GM12878 (cell line): Measurements from ENCODE around the gene FZD8.

ENCODE experiments used
- BMI1 ChIP-seq: fragments of 450-650 bp; IDR thresholded peaks from 2 replicates; pipeline ENCODE4 v1.6.1; 2016; ENCODE audit warnings: mild to moderate bottlenecking, moderate library complexity, borderline replicate concordance
- EP300 ChIP-seq, 2 experiments: fragments of 150-350 bp in 1 of 2; IDR thresholded peaks; 2 replicates each; pipeline ENCODE4 v1.6.1; 2011 to 2012; ENCODE audit warnings: low read depth in 2 of 2, low read length in 2 of 2, borderline replicate concordance in 1 of 2, improper control_type of control experiment in 1 of 2, inconsistent platforms in 1 of 2; ENCODE audit not compliant: control insufficient read depth in 1 of 2
- FOS ChIP-seq: IDR thresholded peaks from 3 replicates; pipeline ENCODE4 v1.6.1; 2011; ENCODE audit warnings: borderline replicate concordance; ENCODE audit not compliant: insufficient read length; ENCODE audit errors: extremely low read depth
- NFIC ChIP-seq: IDR thresholded peaks from 2 replicates; pipeline ENCODE4 v1.6.1; 2012; ENCODE audit warnings: low read depth, mild to moderate bottlenecking, inconsistent platforms, low read length, moderate library complexity
- POLR2AphosphoS5 ChIP-seq: IDR thresholded peaks from 2 replicates; pipeline ENCODE4 v1.6.1; 2011; ENCODE audit warnings: mild to moderate bottlenecking, low read length, inconsistent platforms
- RAD21 ChIP-seq: IDR thresholded peaks from 2 replicates; pipeline ENCODE4 v1.6.1; 2011; ENCODE audit warnings: mild to moderate bottlenecking, low read depth, low read length, moderate library complexity; ENCODE audit not compliant: insufficient read depth
- SRF ChIP-seq, 2 experiments: IDR thresholded peaks; 2 replicates each; pipeline ENCODE4 v1.6.1; 2011; ENCODE audit warnings: low read depth in 2 of 2, low read length in 2 of 2, mild to moderate bottlenecking in 1 of 2, moderate library complexity in 1 of 2
- ZNF217 ChIP-seq: fragments of 450-650 bp; IDR thresholded peaks from 2 replicates; pipeline ENCODE4 v1.6.1; 2017; ENCODE audit warnings: antibody characterized with exemption, mild to moderate bottlenecking
- TF ChIP-seq, protein P1 (sequence below): IDR thresholded peaks from 2 replicates; pipeline ENCODE4 v1.6.1; 2011; ENCODE audit warnings: low read depth, low read length, improper control_type of control experiment, borderline replicate concordance
- TF ChIP-seq, protein P2 (sequence below): fragments of 150-350 bp; IDR thresholded peaks from 2 replicates; pipeline ENCODE4 v1.6.1; 2016; ENCODE audit warnings: low read depth, low read length

DNA sequence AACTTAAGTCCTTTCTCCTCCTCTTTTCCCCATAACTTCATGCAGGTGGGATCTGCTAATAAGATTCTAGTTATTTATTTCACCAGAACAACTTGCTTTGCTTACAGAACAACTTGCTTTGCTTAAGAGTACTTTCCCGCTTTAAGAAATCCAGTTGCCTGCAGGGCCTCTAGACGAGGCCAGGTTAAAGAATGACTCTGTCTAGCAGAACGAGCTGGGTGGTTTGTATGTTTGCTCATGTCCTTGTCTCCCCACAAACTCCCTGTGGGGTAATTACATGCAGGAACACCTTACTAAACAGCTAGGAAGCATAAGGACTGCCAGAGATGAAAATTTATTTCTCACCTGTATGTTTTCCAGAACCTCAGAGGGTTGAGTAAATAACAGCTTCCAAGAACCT, 8.8 kb upstream of the FZD8 start:
- no peak for TF ChIP-seq POLR2AphosphoS5
- TF ChIP-seq, protein P1, sequence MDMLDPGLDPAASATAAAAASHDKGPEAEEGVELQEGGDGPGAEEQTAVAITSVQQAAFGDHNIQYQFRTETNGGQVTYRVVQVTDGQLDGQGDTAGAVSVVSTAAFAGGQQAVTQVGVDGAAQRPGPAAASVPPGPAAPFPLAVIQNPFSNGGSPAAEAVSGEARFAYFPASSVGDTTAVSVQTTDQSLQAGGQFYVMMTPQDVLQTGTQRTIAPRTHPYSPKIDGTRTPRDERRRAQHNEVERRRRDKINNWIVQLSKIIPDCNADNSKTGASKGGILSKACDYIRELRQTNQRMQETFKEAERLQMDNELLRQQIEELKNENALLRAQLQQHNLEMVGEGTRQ, result no peak
- no peak for TF ChIP-seq SRF (IDR thresholded peaks at IDR 0.05; ENCODE audit: low read depth in 2 of 2, low read length in 2 of 2)
- TF ChIP-seq ZNF217, result no peak
- TF ChIP-seq, protein P2, sequence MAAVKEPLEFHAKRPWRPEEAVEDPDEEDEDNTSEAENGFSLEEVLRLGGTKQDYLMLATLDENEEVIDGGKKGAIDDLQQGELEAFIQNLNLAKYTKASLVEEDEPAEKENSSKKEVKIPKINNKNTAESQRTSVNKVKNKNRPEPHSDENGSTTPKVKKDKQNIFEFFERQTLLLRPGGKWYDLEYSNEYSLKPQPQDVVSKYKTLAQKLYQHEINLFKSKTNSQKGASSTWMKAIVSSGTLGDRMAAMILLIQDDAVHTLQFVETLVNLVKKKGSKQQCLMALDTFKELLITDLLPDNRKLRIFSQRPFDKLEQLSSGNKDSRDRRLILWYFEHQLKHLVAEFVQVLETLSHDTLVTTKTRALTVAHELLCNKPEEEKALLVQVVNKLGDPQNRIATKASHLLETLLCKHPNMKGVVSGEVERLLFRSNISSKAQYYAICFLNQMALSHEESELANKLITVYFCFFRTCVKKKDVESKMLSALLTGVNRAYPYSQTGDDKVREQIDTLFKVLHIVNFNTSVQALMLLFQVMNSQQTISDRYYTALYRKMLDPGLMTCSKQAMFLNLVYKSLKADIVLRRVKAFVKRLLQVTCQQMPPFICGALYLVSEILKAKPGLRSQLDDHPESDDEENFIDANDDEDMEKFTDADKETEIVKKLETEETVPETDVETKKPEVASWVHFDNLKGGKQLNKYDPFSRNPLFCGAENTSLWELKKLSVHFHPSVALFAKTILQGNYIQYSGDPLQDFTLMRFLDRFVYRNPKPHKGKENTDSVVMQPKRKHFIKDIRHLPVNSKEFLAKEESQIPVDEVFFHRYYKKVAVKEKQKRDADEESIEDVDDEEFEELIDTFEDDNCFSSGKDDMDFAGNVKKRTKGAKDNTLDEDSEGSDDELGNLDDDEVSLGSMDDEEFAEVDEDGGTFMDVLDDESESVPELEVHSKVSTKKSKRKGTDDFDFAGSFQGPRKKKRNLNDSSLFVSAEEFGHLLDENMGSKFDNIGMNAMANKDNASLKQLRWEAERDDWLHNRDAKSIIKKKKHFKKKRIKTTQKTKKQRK, result no peak
- TF ChIP-seq BMI1, result no peak
- no peak for TF ChIP-seq FOS
- no peak for TF ChIP-seq NFIC
- no peak for TF ChIP-seq EP300 (IDR thresholded peaks at IDR 0.05; ENCODE audit: borderline replicate concordance in 1 of 2, control insufficient read depth in 1 of 2, low read depth in 2 of 2, low read length in 2 of 2)
- TF ChIP-seq RAD21, result no peak
